Tibial artery (tissue), 4 donors: ENCODE data around the gene FAM83D.

Experiments
- DNase-seq, 2 donors: peaks; one replicate each; pipeline ENCODE4 v3.0.0-alpha.2; 2019
- H3K27ac ChIP-seq, 2 donors: fragments of 200-600 bp; sonication (generic) in 1 of 2; 1 replicate in 1 of 2; 2 replicates in 1 of 2; pipeline ENCODE4 v1.5.1; 2018 to 2019; ENCODE audit warnings: mild to moderate bottlenecking in 1 of 2
- H3K27me3 ChIP-seq, 2 donors: fragments of 200-600 bp; sonication (generic) in 1 of 2; one replicate each; pipeline versions ENCODE4 v1.5.1 to v1.6.0; 2016 to 2019
- H3K36me3 ChIP-seq, 3 donors: fragments of 200-600 bp; sonication (generic) in 2 of 3; one replicate each; pipeline ENCODE4 v1.5.1; 2016 to 2019; ENCODE audit warnings: mild to moderate bottlenecking in 2 of 3
- H3K4me1 ChIP-seq, 4 donors: fragments of 200-600 bp; sonication (generic) in 2 of 4; 1 replicate in 3 of 4; 2 replicates in 1 of 4; pipeline ENCODE4 v1.5.1; 2016 to 2019
- H3K4me3 ChIP-seq, 2 donors: fragments of 200-600 bp; sonication (generic) in 1 of 2; 1 replicate in 1 of 2; 2 replicates in 1 of 2; pipeline ENCODE4 v1.5.1; 2018 to 2019; ENCODE audit warnings: mild to moderate bottlenecking in 2 of 2
- H3K9me3 ChIP-seq, 3 donors: fragments of 200-600 bp; sonication (generic) in 1 of 3; one replicate each; pipeline ENCODE4 v1.5.1; 2016 to 2019
- intact Hi-C: fragments of 100-400 bp; cut with DNase I; formaldehyde crosslinking; loops from one replicate; pipeline ENCODE4 v1.15.0; 2023; ENCODE audit warnings: low total_unique reads
- TF ChIP-seq, protein P1 (sequence below), 2 experiments: fragments of 200-600 bp in 1 of 2; fragments of 450-650 bp in 1 of 2; IDR thresholded peaks; one replicate each; pipeline ENCODE4 v1.5.1; 2017 to 2019; ENCODE audit warnings: antibody characterized with exemption in 2 of 2, mild to moderate bottlenecking in 1 of 2, moderate library complexity in 1 of 2

The FAM83D gene

GRCh38 chr20:38975539-38976120 lies 49.4 kb downstream of the FAM83D start:
- no peak for DNase-seq
- intact Hi-C loops: no loop called here
- H3K9me3 ChIP-seq: no peaks in the 10 kb centered on the region
- H3K27ac ChIP-seq: peak overlapping the region in 1 of 2 donors; percentile 7
- TF ChIP-seq, protein P1, sequence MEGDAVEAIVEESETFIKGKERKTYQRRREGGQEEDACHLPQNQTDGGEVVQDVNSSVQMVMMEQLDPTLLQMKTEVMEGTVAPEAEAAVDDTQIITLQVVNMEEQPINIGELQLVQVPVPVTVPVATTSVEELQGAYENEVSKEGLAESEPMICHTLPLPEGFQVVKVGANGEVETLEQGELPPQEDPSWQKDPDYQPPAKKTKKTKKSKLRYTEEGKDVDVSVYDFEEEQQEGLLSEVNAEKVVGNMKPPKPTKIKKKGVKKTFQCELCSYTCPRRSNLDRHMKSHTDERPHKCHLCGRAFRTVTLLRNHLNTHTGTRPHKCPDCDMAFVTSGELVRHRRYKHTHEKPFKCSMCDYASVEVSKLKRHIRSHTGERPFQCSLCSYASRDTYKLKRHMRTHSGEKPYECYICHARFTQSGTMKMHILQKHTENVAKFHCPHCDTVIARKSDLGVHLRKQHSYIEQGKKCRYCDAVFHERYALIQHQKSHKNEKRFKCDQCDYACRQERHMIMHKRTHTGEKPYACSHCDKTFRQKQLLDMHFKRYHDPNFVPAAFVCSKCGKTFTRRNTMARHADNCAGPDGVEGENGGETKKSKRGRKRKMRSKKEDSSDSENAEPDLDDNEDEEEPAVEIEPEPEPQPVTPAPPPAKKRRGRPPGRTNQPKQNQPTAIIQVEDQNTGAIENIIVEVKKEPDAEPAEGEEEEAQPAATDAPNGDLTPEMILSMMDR (IDR thresholded peaks at IDR 0.05): no peak
- H3K27me3 ChIP-seq: no peaks in the 10 kb centered on the region
- H3K36me3 ChIP-seq: peaks cover 5 to 42% (median 6%) of the 10 kb centered on the region in 3 donors
- no peak overlapping the region for H3K4me3 ChIP-seq
- H3K4me1 ChIP-seq: peaks cover 0 to 11% (median 2%) of the 10 kb centered on the region in 4 donors

- H3K36me3 ChIP-seq: peaks cover 0 to 20% (median 0%) of the 10 kb centered on the region in 3 donors
- H3K4me1 ChIP-seq: peaks cover 0 to 11% (median 2%) of the 10 kb centered on the region in 4 donors
- no peak overlapping the region for H3K4me3 ChIP-seq
- H3K9me3 ChIP-seq: no peaks in the 10 kb centered on the region
- TF ChIP-seq, protein P1 (IDR thresholded peaks at IDR 0.05): no peak
- no peak for DNase-seq
- peak overlapping the region in 1 of 2 donors; percentile 19 for H3K27ac ChIP-seq
- H3K27me3 ChIP-seq: no peaks in the 10 kb centered on the region
- intact Hi-C loops: no loop called here
These were observed 53.2 kb downstream of the FAM83D start for GRCh38 chr20:38979434-38979833.

GRCh38 chr20:38979842-38980241 lies 53.6 kb downstream of the FAM83D start:
- Histone ChIP-seq H3K9me3 (no peaks in the 10 kb centered on the region), H3K4me1 (peaks cover 0 to 15% (median 4%) of the 10 kb centered on the region in 4 donors), H3K4me3 (no peak overlapping the region), H3K27ac (peak overlapping the region in 1 of 2 donors; percentile 19), H3K27me3 (no peaks in the 10 kb centered on the region), H3K36me3 (peaks cover 0 to 18% (median 0%) of the 10 kb centered on the region in 3 donors)
- DNase-seq: no peak
- intact Hi-C loops: no loop called here
- TF ChIP-seq, protein P1 (IDR thresholded peaks at IDR 0.05): no peak

DNA sequence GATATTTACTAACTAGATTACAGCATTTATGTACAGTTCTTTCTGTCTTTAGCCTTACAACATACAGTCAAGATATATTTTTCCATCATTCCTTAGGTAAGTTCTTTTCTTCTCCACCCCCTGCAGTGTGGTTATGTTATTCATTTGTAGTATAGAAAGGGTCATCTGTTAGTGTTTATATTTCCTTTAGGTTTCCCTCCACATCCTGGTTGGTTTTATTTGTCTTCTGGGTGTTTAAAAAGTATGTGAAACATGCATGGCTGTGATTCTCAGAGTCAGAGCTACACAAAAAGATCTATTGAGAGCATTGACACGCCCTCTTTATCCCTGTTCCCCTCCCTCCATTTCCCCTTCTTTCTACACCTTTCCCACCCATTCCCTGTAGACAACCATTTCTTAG lies 56.1 kb downstream of the FAM83D start:
- no peaks in the 10 kb centered on the region for H3K9me3 ChIP-seq
- TF ChIP-seq, protein P1 (IDR thresholded peaks at IDR 0.05): no peak
- no peak for DNase-seq
- H3K4me3 ChIP-seq: no peak overlapping the region
- peaks cover 0 to 39% (median 10%) of the 10 kb centered on the region in 4 donors for H3K4me1 ChIP-seq
- no peak overlapping the region for H3K27ac ChIP-seq
- H3K27me3 ChIP-seq: no peaks in the 10 kb centered on the region
- intact Hi-C loops: no loop called here
- peaks cover 0 to 6% (median 0%) of the 10 kb centered on the region in 3 donors for H3K36me3 ChIP-seq

DNA sequence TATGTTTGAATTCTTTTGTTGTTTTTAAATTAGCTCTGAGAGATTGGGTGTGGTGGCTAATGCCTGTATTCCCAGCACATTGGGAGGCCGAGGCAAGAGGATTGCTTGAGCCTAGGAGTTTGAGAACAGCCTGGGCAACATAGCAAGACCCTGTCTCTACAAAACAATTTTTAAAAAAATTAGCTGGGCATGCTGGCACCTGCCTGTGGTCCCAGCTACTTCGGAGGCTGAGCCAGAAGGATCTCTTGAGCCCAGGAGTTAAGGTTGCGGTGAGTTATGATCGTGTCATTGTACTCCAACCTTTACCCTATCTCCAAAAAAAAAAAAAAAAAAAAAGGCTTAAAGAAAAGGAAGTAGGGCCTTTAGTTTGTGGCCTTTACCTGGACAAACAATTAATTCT lies 58.8 kb downstream of the FAM83D start:
- intact Hi-C loops: no loop called here
- no peaks in the 10 kb centered on the region for H3K27me3 ChIP-seq
- H3K4me3 ChIP-seq: no peak overlapping the region
- H3K27ac ChIP-seq: peak overlapping the region; percentile 54 to 61
- H3K36me3 ChIP-seq: peaks cover 8 to 19% (median 12%) of the 10 kb centered on the region in 3 donors
- TF ChIP-seq, protein P1 (IDR thresholded peaks at IDR 0.05): no peak
- no peaks in the 10 kb centered on the region for H3K9me3 ChIP-seq
- peaks cover 0 to 28% (median 8%) of the 10 kb centered on the region in 4 donors for H3K4me1 ChIP-seq
- no peak for DNase-seq
